OCI-LY1 (cell line): Measurements from ENCODE around the gene POU2AF1.

Source experiments
- EZH2 ChIP-seq: fragments of 200-600 bp; sonication (generic), shearing (Covaris generic); IDR thresholded peaks from 2 replicates; pipeline ENCODE4 v1.8.0; 2017; ENCODE audit warnings: borderline replicate concordance, mixed run types, mild to moderate bottlenecking, antibody characterized with exemption, low read length, moderate library complexity, mixed read lengths
- TF ChIP-seq, protein P1 (sequence below): fragments of 200-600 bp; sonication (generic), shearing (Covaris generic); IDR thresholded peaks from 2 replicates; pipeline ENCODE4 v1.5.1; 2017; ENCODE audit warnings: mild to moderate bottlenecking, antibody characterized with exemption, low read length, moderate library complexity, mixed read lengths

DNA sequence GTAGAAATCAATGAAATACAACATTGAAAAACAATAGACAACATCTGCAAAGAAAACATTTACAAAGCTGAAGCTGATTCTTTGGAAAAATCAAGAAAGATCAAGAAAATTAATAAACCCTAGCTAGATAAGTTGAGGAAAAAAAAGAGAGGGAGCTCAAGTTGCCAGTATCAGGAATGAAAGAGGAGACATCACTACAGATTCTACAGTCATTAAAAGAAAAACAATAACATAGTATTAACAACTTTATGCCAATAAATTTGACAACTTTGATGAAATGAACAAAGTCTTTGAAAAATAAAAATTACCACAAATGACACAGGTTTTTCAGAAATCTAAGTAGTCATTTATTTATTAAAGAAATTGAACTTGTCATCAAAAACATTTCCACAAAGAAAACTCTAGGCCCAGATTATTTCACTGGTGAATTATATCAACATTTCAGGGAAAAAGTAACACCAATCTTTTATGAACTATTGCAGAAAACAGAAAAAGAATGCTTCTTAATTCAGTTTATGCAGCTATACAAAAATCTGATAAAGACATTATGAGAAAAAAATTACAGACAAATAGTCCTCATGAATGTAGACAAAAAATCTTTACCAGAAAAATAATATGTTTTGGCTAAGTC lies 39.2 kb downstream of the POU2AF1 start:
- TF ChIP-seq EZH2 = no peak
- TF ChIP-seq, protein P1, sequence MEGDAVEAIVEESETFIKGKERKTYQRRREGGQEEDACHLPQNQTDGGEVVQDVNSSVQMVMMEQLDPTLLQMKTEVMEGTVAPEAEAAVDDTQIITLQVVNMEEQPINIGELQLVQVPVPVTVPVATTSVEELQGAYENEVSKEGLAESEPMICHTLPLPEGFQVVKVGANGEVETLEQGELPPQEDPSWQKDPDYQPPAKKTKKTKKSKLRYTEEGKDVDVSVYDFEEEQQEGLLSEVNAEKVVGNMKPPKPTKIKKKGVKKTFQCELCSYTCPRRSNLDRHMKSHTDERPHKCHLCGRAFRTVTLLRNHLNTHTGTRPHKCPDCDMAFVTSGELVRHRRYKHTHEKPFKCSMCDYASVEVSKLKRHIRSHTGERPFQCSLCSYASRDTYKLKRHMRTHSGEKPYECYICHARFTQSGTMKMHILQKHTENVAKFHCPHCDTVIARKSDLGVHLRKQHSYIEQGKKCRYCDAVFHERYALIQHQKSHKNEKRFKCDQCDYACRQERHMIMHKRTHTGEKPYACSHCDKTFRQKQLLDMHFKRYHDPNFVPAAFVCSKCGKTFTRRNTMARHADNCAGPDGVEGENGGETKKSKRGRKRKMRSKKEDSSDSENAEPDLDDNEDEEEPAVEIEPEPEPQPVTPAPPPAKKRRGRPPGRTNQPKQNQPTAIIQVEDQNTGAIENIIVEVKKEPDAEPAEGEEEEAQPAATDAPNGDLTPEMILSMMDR = no peak
